ENCODE data around the gene IHH. TPM values are rescaled to one million over a fixed set of nuclear protein-coding genes. Genes with fewer than 3 reads are reported as not detected.

The IHH gene
- polyA plus RNA-seq, 3 donors, result not detected

DNA sequence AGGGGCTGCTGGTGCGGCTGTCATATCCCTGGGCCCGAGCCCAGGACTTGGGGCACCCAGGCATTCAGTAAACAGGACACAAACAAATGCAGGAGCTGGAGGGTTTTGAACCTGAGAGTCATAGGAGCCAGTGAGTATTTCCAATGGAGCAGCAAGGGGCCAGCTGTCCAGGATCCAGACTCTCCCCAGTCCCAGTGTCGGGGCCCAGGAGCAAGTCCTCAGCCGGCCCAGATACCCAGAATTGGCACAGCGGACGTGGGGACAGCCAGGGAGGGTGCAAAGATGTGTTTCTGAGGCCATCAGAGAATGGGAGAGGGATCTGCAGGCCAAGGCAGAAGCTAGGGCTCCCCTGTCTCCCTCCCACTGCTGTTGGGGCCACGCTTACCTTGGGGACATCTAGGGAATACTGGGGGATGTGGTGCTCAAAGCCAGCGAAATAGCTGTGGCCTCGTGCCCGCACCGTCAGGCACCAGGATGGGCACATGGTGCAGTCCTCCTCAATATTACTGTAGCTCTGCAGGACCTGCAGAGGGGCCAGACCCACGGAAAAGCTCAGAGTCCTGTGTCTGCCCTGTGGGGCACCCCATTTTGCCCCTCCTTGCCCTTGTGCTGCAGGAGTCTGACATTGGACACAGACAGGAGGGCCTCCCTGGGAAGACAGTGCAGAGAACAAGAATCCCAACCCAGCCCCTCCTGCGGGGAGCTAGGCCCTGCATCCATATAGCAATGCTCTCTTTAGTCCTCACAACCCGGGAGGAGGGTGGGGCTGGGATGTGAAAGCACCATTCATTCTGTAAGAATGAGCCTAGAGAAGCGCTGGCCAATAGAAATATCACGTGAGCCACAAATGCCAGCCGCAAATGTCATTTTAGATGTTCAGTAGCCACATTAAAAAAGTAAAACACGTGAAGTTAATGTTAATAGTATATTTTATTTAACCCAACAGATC, 34.8 kb downstream of the IHH start:
- no peak overlapping the region for H3K27ac ChIP-seq (ENCODE audit: low read depth in 1 of 2, low read length in 2 of 2)
- H3K27ac Mint-ChIP-seq, result no peak overlapping the region
- H3K4me1 Mint-ChIP-seq, result peaks cover under 1% of the 10 kb centered on the region
- no peaks in the 10 kb centered on the region for H3K27me3 ChIP-seq (ENCODE audit: control insufficient read depth in 2 of 2, insufficient read depth in 2 of 2, low read length in 2 of 2)
- peaks cover 7 to 15% (median 8%) of the 10 kb centered on the region in 3 donors for H3K27me3 Mint-ChIP-seq (ENCODE audit: low read depth in 3 of 3)
- H3K4me1 ChIP-seq (ENCODE audit: control insufficient read depth in 1 of 2, insufficient read depth in 2 of 2, low read length in 2 of 2), result no peaks in the 10 kb centered on the region
- H4K20me1 ChIP-seq (ENCODE audit: insufficient read depth, low read length), result no peaks in the 10 kb centered on the region
- WGBS (ENCODE audit: insufficient coverage), result 95% methylated on average over 11 of the region's 18 CpGs
- no peak for DNase-seq
- H3K9me3 Mint-ChIP-seq, result peaks cover 0 to 1% (median 0%) of the 10 kb centered on the region in 7 donors
- no peak for TF ChIP-seq CTCF (IDR thresholded peaks at IDR 0.05)
- H3K36me3 ChIP-seq (replicated peaks in 1 of 2; ENCODE audit: control insufficient read depth in 1 of 2, insufficient read depth in 2 of 2, low read length in 2 of 2), result no peaks in the 10 kb centered on the region
- H3K4me3 ChIP-seq (replicated peaks in 1 of 3; ENCODE audit: low read depth in 2 of 3, low read length in 3 of 3), result no peak overlapping the region
- H2AFZ ChIP-seq (ENCODE audit: insufficient read depth, low read depth, low read length, poor library complexity, severe bottlenecking), result no peak overlapping the region
- H3K79me2 ChIP-seq (ENCODE audit: insufficient read depth, low read length), result no peaks in the 10 kb centered on the region
- H3K4me3 Mint-ChIP-seq, result no peak overlapping the region
- no peaks in the 10 kb centered on the region for H3K9me3 ChIP-seq (replicated peaks in 1 of 2; ENCODE audit: control insufficient read depth in 1 of 2, insufficient read depth in 1 of 2, low read length in 2 of 2)
- H3K9ac ChIP-seq (ENCODE audit: insufficient read depth, low read length, poor library complexity, severe bottlenecking), result no peak overlapping the region
- H3K36me3 Mint-ChIP-seq, result no peaks in the 10 kb centered on the region
- no peak overlapping the region for H3K4me2 ChIP-seq (replicated peaks; ENCODE audit: extremely low read depth, low read length, poor library complexity, severe bottlenecking)
- intact Hi-C loops (cut with micrococcal nuclease), result no loop called here

DNA sequence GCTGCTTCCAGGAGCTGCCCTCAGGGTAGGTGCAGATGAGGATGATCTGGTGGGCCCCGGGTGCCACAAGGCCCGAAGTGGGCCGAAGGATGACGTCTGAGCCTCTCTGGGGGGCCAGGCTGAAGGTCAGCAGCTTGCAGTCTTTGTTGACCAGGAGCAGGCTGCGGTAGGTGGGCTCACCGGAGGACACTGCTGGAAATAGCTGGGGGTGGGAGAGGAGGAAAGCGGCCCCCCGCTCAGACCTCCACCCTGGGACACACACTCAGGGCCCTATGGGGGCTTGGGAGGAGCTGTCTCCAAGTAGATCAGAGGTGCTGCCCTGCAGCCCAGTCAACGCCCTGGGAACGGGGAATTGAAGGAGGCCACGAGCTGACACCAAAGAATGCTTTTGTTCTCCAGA, 36.7 kb downstream of the IHH start:
- H4K20me1 ChIP-seq (ENCODE audit: insufficient read depth, low read length), result no peaks in the 10 kb centered on the region
- no peak for TF ChIP-seq CTCF (IDR thresholded peaks at IDR 0.05)
- Mint-ChIP-seq H3K4me1 (peaks cover 11% of the 10 kb centered on the region), H3K36me3 (no peaks in the 10 kb centered on the region), H3K4me3 (no peak overlapping the region), H3K9me3 (peaks cover 0 to 1% (median 0%) of the 10 kb centered on the region in 7 donors), H3K27me3 (ENCODE audit: low read depth in 3 of 3) (peaks cover 4 to 13% (median 4%) of the 10 kb centered on the region in 3 donors), H3K27ac (no peak overlapping the region)
- no peaks in the 10 kb centered on the region for H3K9me3 ChIP-seq (replicated peaks in 1 of 2; ENCODE audit: control insufficient read depth in 1 of 2, insufficient read depth in 1 of 2, low read length in 2 of 2)
- intact Hi-C loops (cut with micrococcal nuclease), result no loop called here
- H3K4me1 ChIP-seq (ENCODE audit: control insufficient read depth in 1 of 2, insufficient read depth in 2 of 2, low read length in 2 of 2), result peaks cover 11 to 17% of the 10 kb centered on the region in 2 donors
- no peaks in the 10 kb centered on the region for H3K36me3 ChIP-seq (replicated peaks in 1 of 2; ENCODE audit: control insufficient read depth in 1 of 2, insufficient read depth in 2 of 2, low read length in 2 of 2)
- H3K4me3 ChIP-seq (replicated peaks in 1 of 3; ENCODE audit: low read depth in 2 of 3, low read length in 3 of 3), result no peak overlapping the region
- H3K79me2 ChIP-seq (ENCODE audit: insufficient read depth, low read length), result no peaks in the 10 kb centered on the region
- H3K27me3 ChIP-seq (ENCODE audit: control insufficient read depth in 2 of 2, insufficient read depth in 2 of 2, low read length in 2 of 2), result no peaks in the 10 kb centered on the region
- H3K4me2 ChIP-seq (replicated peaks; ENCODE audit: extremely low read depth, low read length, poor library complexity, severe bottlenecking), result no peak overlapping the region
- no peak overlapping the region for H3K9ac ChIP-seq (ENCODE audit: insufficient read depth, low read length, poor library complexity, severe bottlenecking)
- no peak overlapping the region for H3K27ac ChIP-seq (ENCODE audit: low read depth in 1 of 2, low read length in 2 of 2)
- 88% methylated on average over 6 of the region's 11 CpGs for WGBS (ENCODE audit: insufficient coverage)
- no peak overlapping the region for H2AFZ ChIP-seq (ENCODE audit: insufficient read depth, low read depth, low read length, poor library complexity, severe bottlenecking)
- no peak for DNase-seq

Data from CD14-positive monocyte (primary cell).